ENCODE measurements around the gene SNPH.

SNPH gene

DNA sequence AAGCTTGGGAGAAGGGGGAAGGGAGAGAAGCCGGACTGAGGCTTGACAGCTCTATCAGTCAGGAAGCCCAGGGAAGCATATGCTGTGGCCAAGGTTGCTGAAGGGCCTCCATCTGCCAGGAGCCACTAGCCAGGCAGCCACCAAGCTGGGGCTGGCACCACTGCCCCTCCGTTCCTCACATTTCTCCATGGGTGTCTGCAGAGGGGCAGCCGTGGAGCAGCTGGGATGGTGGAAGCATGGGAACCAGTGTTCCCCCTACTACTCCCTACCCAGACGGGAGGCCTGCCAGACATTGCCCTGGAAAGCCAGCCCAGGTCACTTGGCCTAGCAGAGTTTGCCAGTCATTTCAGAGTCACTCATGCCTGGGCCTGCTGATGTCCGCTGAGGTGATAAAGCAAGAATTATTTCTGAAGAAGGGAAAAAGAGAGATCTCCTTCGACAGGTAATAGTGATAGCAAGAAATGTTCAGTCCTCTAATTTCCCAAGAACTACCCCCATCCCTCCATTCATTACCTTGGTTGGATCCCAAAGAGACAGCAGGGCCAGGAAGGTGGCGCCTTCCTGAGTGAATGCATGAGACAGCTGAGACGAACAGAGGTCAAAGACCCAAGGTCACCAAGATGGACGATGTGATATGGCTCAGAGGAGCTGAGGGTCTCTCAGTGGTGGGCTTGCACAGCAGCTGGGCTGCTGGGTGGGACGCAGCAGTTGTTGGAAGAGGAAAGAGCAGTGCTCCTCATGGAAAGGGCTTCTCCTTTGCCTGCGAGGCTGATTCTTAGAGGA lies 21.9 kb downstream of the SNPH start:
- no peak for DNase-seq (ENCODE audit: low spot score)

DNA sequence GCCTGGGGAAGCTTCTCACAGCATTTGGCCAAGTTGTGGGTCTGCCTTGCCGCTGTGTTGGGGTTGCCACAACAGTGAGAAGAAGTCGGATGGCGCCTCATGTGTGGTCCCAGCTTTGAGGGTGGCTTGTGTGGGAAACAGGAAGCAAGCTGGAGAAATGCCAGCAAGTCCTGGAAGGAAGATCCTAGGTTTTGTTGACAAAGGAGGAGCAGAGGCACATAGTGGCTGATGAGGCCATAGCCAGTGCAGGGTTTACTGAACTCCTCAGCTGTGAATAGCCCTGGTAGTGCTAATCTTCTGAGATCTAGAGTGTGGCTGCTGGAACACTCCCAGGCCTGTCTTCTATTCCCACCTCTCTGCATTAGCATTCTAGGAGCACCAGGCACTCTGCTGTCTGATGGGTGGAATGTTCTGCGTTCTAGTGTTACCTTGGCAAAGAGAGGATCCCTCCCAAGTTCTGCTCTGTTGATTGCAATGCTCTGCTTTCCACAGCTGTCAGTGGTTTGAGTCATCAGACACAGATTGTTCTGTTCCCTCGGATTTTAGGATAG lies 25.2 kb downstream of the SNPH start:
- DNase-seq (ENCODE audit: low spot score), result peak; percentile 67

DNA sequence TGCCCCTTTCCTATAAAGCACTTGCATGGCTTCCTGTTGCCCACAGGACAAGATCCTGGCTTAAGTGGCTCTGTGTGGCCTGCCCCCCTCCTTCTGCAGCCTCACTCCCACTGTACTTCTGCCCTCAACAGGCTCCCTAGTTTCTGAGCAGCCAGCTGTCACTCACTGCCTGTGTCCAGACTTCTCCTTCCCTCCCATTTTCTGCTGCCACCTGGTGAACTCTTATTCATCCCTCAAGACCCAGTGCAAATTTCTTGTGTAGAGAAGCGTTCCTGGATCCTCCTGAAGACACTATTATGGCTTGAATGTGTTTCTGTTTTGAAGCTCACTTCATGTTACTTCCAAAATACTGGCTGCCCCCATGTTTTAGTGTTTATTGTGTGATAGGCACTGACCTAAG lies 26.5 kb downstream of the SNPH start:
- DNase-seq (ENCODE audit: low spot score), result no peak

DNA sequence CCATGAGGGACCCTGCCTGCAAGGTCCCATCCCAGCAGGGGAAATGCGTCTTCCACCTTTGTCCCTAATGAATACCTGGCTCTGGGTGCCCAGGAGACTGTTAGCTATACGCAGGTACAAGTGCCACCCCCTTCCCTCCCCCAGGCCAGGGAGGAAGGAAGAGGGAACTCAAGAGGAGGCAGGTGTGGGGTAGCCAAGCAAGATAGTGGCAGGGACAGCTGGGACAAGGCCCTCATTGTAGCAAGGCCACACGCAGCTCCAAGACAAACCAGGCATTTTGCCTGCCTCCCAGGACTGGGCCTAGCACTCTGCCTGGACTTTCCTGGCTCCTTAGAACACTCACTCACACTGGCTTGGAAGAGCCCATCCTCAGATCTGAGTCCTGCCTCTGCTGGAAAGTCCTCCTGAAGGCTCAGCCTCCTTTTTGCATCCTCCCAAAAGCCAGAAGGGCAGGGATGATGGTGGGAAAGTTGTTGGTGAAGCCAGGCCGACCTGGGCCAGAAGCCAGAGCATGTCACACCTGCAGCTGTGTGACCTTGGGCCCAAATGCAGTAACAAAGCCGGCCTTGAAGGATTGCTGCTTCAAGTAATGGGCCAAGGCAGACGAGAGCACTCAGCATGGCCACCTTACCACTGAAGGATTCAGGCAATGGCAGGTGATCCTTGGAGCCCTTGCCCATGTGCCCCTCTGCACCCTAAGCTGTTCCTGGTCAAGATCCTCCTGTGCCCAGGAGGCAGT lies 27.7 kb downstream of the SNPH start:
- DNase-seq (ENCODE audit: low spot score), result no peak

DNA sequence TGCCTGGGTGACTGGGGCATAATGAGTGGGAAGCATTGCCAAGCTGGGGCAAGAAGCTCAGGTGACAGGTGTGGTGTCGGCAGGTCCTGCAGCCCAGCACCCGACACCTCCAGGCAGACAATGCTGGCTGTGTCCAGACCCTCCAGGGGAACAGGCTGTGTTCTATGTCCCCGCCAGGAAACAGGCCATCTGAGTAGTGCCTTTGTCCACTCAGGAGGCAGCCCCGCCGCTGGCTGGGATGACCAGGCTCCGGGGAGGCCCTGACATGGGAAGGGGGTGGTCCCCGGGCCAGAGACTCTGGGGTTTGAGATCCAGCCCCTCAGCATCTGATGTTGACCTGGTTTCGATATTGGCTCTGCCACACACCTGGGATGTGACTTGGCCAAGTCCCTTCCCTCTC lies 28.4 kb downstream of the SNPH start:
- no peak for DNase-seq (ENCODE audit: low spot score)

DNA sequence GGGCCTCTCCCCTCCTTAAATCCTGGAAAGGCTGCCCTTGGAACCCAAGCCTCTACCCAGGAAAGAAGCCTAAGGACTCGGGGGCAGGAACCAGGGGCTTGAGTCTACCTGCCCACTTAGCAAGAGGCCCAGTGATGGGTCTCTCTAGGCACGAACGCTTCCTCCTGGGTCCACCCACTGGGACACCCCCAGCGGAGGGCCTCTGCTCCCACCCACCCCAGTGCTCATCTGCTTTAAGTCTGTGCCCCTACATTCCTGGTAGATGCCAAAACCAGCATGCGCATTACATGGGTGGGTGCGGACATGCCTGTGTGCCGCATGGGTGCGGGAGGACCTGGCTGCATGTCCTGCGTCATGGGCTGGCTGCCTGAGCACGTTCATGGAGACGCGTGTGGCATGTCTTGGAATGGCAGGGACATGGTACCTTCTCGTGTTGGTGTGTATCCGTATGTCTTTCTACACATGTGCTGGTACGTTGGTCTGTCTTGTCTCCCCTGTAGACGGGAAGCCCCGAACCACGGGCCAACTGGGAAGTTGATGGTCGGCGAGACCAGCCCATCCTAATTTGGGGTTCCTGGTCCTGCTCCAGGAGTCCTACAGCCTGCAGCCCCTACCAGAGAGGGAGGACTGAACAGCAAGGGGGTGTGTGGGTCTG lies 29.3 kb downstream of the SNPH start:
- DNase-seq (ENCODE audit: low spot score), result no peak

DNA sequence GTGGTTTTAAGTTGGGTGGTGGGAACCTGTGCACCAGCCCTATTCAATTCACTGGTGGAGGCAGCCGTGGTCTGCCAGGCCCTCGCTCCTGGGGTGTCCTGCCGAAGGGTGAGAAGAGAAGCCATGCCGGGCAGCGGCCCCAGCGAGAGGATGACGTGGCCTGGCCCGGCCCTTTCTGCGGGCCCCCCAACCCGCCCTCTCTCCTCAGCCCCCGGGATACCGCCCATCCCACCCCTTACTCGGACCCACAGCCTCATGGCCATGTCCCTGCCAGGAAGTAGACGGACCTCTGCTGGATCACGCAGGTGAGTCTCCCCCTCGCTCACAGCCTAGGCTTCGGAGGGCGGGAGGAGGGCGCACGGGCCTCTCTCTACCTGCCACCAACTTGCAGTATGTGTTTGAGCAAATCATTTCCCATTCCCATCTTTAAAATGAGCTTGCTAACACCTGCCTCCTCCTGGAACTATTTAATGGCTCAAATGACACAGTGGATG lies 30.1 kb downstream of the SNPH start:
- DNase-seq (ENCODE audit: low spot score), result no peak

DNA sequence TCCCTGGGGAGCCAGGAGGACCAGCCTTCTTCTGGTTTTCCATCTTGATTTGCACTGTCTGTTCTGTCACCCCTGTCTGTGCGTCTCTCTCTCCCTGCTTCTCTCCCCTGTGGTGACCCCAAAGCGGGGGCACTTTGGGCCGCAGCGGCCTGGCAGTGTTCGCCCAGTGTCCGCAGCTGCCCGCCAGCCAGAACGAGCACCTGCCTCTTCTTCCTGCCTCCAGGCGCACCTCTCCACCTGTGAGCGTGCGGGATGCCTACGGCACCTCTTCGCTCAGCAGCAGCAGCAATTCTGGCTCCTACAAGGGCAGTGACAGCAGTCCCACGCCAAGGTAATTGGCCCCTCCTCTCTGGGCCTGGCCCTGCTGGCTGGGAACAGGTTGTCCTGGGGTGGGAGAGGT lies 30.8 kb downstream of the SNPH start:
- DNase-seq (ENCODE audit: low spot score), result no peak

DNA sequence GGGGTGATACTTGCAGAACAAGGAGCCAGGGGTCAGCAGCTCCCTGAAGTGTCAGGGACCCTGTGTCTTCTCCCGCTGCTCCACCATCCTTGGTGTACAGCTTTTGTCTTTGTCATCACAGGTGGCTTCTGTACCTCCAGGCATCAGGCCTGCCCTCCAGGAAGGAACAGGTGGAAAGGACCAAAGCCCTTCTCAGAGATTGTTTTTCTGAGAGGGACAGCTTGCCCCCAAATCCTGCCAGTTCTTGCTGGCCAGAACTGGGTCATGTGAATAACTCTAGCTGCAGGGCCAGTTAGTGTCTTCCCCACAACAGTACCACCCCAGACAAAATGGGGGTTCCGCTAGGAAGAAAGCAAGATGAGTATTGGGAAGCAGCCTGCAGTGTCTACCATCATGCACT lies 31.4 kb downstream of the SNPH start:
- DNase-seq (ENCODE audit: low spot score), result no peak

DNA sequence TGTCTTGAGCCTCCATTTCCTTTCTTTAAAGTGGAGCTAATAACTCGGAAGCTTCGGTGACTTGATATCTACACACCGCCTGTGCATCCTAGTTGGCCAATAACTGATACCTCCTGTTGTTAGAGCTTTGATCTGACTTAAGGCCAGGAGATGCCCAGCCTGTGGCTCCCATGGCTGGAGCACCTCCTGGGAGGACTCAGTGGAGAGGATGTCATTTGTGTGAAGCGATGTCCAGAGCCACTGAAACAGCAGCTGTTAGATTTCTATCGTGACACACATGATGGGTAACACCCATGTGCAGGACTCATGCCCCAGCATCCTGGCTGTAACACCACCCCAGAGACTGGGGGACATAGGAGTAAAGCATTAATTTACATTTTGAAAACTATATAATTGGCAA lies 32.1 kb downstream of the SNPH start:
- no peak for DNase-seq (ENCODE audit: low spot score)

DNA sequence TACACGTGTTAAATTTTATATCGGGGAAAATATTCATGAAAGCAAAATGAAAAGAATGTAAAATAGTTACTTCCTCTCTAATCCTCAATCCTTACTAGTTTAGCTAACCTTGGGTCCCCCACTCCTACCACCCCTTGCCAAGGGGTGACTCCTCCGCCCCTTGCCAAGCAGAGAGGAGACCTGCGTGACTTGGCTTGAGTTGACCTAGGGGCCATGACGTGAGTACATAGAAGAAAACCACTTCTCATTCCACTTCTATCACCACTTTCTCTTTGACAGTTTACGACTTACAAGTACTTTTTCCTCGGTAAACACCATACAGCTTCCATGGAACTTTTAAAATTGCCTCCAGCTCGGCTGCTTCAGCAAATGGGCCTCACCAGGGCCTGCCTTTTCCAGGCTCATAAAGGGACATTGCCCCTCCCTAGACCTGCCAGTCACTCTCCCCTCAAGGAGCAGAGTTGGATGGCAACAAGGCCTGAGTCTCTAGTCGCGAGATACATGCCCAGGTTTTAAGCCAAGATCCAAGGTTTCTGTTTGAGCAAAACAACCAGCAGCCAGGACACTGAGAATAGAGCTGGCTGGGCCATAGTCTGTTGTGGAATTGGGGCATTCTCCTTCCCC lies 32.9 kb downstream of the SNPH start:
- no peak for DNase-seq (ENCODE audit: low spot score)

DNA sequence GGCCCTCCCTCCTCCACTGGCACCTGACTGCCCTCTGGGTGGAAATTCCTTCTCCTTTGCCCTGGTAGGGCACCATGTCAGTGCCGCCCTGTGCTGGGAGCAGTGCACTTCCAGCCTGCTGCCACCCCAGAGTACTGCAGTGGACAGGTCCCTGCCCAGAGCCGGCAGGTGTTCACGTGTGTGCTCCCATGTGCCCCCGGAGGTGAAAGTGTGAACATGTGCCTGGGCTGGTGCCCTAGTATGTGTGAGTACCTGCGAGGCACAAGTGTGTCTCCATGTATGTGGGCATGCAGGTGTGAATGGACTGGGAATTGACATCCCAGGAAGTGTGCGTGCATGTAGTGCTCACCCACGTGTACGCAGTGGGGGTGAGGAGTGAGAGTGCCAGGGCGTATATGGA lies 33.4 kb downstream of the SNPH start:
- DNase-seq (ENCODE audit: low spot score), result peak; percentile 29

DNA sequence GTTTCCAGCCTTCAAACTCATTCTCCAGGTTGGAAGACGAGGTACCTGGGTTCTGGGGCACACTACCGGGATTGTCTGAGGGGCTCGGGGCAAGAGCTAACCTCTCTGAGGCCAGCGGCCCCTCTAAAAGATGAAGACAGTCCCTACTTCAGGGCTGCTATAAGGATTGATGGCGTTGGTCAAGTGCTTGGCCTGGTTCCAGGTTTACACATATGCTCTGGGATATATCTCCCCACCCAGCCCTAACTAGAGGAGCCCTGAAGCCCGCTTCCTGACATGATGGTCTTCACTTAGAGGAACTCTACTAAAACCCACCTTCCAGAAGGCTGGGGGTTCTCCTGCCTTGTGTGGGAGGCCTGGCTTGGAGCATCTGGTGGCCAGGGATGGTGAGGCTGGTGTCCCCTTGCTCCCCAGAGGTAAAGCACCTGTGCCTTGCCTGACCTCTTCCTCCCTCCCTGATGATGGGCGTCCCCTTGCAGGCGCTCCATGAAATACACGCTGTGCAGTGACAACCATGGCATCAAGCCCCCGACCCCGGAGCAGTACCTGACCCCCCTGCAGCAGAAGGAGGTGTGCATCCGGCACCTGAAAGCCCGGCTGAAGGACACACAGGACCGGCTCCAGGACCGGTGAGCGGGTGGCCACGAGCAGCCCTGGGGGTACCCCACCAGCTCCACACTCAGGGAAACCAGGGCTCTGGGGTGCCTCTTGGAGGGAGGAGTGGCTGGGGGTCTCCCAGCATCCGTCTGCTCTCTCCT lies 34.2 kb downstream of the SNPH start:
- DNase-seq (ENCODE audit: low spot score), result no peak

DNA sequence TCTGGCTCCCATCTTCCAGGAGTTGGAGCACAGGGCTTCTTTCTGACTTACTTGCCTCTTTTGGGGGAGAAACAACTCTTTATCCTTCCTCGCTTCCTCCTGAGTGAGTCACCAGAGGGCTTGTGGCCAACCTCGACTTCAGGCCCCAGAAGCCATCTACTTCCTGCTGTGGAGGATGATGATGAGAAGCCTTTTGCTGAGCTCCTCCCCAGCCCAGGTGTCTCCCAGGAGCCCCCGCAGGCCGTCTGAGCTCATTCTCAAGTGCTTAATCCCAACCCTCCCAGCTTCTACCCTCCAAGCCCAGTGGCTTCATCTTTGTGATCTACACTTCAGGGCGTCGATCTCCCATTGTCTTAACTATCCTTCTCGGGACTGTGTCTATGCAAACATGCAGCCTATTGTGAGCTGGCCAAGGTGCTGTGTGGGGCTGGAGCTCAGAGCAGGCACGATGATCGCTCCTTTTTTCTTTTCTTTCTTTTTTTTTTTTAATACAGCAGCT lies 35.0 kb downstream of the SNPH start:
- no peak for DNase-seq (ENCODE audit: low spot score)

DNA sequence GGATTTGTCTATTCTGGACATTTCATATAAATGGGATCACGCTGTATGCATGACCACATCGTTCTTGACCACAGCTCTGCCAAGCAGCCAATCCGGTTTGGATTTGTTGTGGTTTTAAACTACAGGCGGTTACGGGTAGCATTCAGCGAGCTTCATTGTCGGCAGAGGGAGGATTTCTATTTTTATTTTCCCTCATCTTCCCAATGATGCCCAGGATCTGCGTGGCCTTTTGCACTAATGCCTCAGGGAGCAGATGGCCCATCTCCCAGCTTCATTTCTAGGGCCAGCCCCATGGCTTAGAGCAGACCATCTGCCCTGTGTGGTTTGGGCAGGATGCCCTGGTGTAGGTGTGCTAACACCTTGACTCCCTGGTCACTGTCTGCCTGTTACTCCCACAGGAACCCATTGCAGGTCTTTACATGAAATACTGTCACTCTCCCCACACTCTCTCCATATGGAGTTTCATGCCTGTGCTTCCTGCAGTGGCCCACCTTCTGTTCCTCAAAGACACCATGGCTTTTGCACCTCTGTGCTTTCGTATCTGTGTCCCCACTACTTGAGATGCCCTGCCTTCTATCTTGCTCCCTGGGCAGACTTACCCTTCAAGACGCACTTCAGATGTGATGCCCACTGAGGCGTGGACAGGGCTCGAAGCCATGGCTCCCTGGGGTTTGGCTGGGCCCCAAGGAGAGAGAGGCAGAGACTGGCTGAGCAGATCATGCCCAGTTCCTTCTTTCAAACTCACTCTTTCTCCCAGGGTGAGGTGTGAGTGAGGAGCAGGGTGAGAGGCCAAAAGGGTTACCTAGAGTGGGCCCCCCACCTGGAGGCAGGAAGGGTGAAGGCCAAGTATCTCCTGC lies 36.8 kb downstream of the SNPH start:
- no peak for DNase-seq (ENCODE audit: low spot score)

DNA sequence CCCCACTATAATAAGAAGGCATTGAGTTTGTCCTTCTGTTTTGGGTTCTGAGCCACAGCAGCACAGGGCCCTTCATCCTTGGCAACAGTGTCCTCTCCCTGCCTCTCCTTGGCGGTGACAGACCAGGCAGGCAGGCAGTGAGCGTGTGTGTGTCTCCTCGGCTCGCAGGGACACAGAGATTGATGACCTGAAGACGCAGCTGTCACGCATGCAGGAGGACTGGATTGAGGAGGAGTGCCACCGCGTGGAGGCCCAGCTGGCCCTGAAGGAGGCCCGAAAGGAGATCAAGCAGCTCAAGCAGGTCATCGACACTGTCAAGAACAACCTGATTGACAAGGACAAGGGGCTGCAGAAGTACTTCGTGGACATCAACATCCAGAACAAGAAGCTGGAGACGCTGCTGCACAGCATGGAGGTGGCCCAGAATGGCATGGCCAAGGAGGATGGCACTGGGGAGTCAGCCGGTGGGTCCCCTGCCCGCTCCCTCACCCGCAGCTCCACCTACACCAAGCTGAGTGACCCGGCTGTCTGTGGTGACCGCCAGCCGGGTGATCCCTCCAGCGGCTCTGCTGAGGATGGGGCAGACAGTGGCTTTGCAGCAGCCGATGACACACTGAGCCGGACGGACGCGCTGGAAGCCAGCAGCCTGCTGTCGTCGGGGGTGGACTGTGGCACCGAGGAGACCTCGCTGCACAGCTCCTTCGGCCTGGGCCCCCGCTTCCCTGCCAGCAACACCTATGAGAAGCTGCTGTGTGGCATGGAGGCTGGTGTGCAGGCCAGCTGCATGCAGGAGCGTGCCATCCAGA lies 38.8 kb downstream of the SNPH start:
- DNase-seq (ENCODE audit: low spot score), result peak; percentile 64

DNA sequence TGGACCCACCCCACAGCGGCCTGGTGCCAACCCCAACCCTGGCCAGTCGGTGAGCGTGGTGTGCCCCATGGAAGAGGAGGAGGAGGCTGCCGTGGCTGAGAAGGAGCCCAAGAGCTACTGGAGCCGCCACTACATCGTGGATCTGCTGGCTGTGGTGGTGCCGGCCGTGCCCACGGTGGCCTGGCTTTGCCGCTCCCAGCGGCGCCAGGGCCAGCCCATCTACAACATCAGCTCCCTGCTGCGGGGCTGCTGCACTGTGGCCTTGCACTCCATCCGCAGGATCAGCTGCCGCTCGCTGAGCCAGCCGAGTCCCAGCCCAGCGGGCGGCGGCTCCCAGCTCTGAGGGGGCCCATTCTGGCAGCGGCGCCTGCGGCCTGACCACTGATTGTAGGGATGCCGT lies 39.6 kb downstream of the SNPH start:
- DNase-seq (ENCODE audit: low spot score), result no peak

DNA sequence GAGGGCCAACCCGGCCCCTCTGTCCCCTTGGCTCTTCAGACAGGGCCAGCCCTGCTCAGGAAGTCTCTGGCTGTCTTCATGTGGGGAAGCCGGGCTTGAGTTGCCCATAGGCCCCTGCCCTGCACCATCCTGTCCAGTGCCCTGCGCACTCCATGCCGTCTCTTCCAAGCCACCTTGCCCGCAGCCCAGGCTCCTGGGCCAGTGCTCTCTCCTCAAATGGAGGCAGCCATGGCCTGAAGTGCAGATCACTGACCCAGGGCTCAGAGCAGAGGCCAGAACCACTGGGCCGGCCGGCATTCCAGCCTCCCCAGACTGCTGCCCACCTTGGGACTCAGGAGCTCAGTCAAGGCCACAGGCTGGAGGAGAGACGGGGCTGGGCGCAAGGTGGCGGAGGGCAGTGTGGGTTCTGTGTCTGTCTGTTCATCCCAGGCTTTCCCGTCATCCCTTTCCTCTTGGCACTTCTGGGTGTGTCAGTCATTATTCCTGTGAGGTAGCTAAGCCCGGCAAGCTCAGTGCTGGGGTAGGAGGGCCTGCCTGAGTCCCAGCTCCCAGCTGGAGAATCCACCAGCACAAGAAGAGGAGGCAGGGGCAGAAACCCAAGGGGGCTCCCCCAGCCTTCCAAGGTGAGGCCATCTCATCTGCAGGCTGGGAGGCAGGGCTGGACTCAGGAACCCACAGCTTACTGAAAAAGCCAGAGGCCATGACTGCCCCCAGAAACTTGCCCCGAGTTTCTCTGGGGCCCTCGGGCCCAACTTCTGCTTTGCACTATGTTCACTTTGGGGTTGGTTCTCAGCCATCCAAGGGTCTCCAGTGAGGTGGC lies 40.4 kb downstream of the SNPH start:
- DNase-seq (ENCODE audit: low spot score), result no peak
